Fibroblast of pulmonary artery (primary cell): Measurements from ENCODE around the gene DDX17.

Experiments used
- DNase-seq: peaks from one replicate; pipeline ENCODE4 v3.0.0-alpha.2; 2010; ENCODE audit warnings: low read depth
- H3K4me3 ChIP-seq: replicated peaks from 2 replicates; pipeline ENCODE4 v1.5.1; 2011; ENCODE audit warnings: low read depth, mild to moderate bottlenecking, control low read depth, low read length, moderate library complexity
- CTCF ChIP-seq: IDR thresholded peaks from 2 replicates; pipeline ENCODE4 v1.5.1; 2011; ENCODE audit warnings: mild to moderate bottlenecking, control low read depth, low read length, inconsistent platforms; ENCODE audit errors: missing control alignments

Gene DDX17

GRCh38 chr22:38440747-38441350 is 65.3 kb downstream of the DDX17 start:
- H3K4me3 ChIP-seq: no peak overlapping the region
- no peak for DNase-seq
- no peak for TF ChIP-seq CTCF

DNA sequence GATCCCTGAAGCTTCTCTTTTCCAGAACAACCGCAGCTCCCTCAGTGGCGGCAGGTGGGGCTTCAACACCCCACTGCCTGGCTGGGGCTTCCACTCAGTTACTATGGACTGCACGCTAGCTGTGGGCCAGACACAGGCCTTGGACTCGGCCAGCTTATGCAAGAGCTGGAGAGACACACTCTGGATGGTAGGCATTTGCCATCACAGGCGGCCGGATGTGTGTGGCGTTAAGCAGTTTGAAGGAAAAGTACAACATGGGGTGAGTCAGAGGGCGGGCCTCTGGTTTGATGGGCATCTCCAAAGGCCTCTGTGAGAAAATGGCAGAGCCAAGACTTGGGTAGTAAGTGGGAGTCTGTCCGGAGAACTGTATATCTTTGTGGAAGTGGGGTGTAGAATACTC is 68.7 kb downstream of the DDX17 start:
- no peak overlapping the region for H3K4me3 ChIP-seq
- no peak for TF ChIP-seq CTCF
- no peak for DNase-seq

GRCh38 chr22:38436629-38437395 is 69.3 kb downstream of the DDX17 start:
- no peak for TF ChIP-seq CTCF
- DNase-seq: no peak

GRCh38 chr22:38435965-38436364 is 70.1 kb downstream of the DDX17 start:
- no peak for DNase-seq
- no peak for TF ChIP-seq CTCF
- no peak overlapping the region for H3K4me3 ChIP-seq

More at GRCh38 chr22:38436629-38437395, 69.3 kb downstream of the DDX17 start:
- no peak overlapping the region for H3K4me3 ChIP-seq

DNA sequence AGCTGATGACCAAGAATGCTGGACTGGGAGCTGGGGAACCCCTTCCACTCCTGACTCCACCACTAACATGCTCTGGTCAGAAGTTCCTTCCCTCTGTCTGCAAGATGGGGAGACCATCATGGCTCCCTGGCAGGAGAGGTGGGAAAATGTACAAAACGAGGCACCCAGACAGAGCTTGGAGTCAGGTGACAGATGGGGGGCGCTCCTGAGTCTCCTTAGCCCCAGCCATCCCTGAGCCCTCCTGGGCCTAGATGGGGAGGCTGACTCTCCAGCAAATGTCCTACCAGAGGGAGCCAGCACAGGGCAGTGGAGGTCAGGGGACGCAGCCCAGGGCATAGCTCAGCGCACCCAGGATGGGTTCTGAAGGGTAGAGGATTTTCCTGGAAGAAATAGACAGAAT is 71.1 kb downstream of the DDX17 start:
- no peak for TF ChIP-seq CTCF
- DNase-seq: no peak
- H3K4me3 ChIP-seq: no peak overlapping the region

DNA sequence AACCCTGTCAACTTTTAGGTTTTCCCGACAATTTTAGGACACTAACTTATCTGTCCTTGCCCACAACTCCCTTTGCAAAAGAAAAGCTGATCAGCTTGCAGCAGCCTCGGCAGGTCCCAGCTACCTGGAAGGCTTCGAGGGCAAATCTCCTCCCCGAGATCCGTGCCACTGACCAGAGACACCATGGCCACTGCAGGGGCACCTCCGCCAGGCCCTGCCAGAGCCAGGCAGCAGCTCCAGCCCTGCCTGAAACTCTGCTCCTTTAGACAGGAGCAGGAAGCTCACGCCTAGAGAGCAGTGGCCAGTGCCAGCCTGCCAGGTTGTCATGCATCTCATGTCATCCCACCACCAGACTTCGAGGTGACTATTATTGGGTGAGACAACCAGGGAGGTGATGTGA is 72.2 kb downstream of the DDX17 start:
- H3K4me3 ChIP-seq: no peak overlapping the region
- no peak for TF ChIP-seq CTCF
- no peak for DNase-seq
